Chondrocyte (in vitro differentiated cells): ENCODE measurements around the gene DMWD. TPM values are rescaled to one million over a fixed set of nuclear protein-coding genes. Genes with fewer than 3 reads are reported as not detected.
A peak's percentile ranks its signal among the peaks of the same experiment; 100 is the strongest.

Experiments
- DNase-seq: peaks from one replicate; pipeline ENCODE4 v3.0.0; 2021; ENCODE audit warnings: mixed read lengths, low spot score
- H3K27ac Mint-ChIP-seq: one replicate; pipeline ENCODE4 v1.8.0; 2021; ENCODE audit warnings: mild to moderate bottlenecking, moderate library complexity, mixed read lengths; ENCODE audit not compliant: unreplicated experiment
- H3K27me3 Mint-ChIP-seq: 2 replicates; pipeline ENCODE4 v1.8.0; 2021; ENCODE audit warnings: low read depth, mixed read lengths
- H3K36me3 Mint-ChIP-seq: 2 replicates; pipeline ENCODE4 v1.8.0; 2021; ENCODE audit warnings: low read depth, mixed read lengths
- H3K4me1 Mint-ChIP-seq: 2 replicates; pipeline ENCODE4 v1.8.0; 2021; ENCODE audit warnings: low read depth, mild to moderate bottlenecking, mixed read lengths
- H3K4me3 Mint-ChIP-seq: one replicate; pipeline ENCODE4 v1.8.0; 2021; ENCODE audit warnings: mild to moderate bottlenecking, moderate library complexity, mixed read lengths; ENCODE audit not compliant: unreplicated experiment
- H3K9me3 Mint-ChIP-seq: 2 replicates; pipeline ENCODE4 v1.8.0; 2021; ENCODE audit warnings: low read depth, mixed read lengths
- CTCF ChIP-seq: fragments of 200-600 bp; sonication (generic); IDR thresholded peaks from 2 replicates; pipeline ENCODE4 v1.5.0; 2021; ENCODE audit warnings: antibody characterized with exemption, mild to moderate bottlenecking, moderate library complexity
- total RNA-seq: library from RNA; stranded (reverse); gene quantifications from 3 replicates; pipeline ENCODE4 v1.2.1, GENCODE V29; 2021

DMWD gene
- total RNA-seq, 1 donor from 2014 or later = 77.6 TPM

GRCh38 chr19:45780448-45781213, 12.0 kb downstream of the DMWD start:
- H3K27ac Mint-ChIP-seq = peak overlapping the region; percentile 79
- peak overlapping the region; percentile 88 for H3K4me3 Mint-ChIP-seq
- H3K36me3 Mint-ChIP-seq = peaks cover 23% of the 10 kb centered on the region
- no peak for TF ChIP-seq CTCF
- peaks cover 47% of the 10 kb centered on the region for H3K4me1 Mint-ChIP-seq
- H3K27me3 Mint-ChIP-seq = no peaks in the 10 kb centered on the region
- no peak for DNase-seq
- H3K9me3 Mint-ChIP-seq = no peaks in the 10 kb centered on the region

GRCh38 chr19:45780146-45780447, 12.5 kb downstream of the DMWD start:
- no peaks in the 10 kb centered on the region for H3K27me3 Mint-ChIP-seq
- H3K9me3 Mint-ChIP-seq = no peaks in the 10 kb centered on the region
- no peak overlapping the region for H3K27ac Mint-ChIP-seq
- peaks cover 23% of the 10 kb centered on the region for H3K36me3 Mint-ChIP-seq
- no peak for DNase-seq
- peaks cover 47% of the 10 kb centered on the region for H3K4me1 Mint-ChIP-seq
- H3K4me3 Mint-ChIP-seq = peak overlapping the region; percentile 88
- TF ChIP-seq CTCF = no peak

GRCh38 chr19:45779231-45780145, 13.2 kb downstream of the DMWD start:
- TF ChIP-seq CTCF = peak; percentile 53
- no peak for DNase-seq
- H3K4me3 Mint-ChIP-seq = peak overlapping the region; percentile 88
- no peaks in the 10 kb centered on the region for H3K27me3 Mint-ChIP-seq
- H3K4me1 Mint-ChIP-seq = peaks cover 43% of the 10 kb centered on the region
- H3K36me3 Mint-ChIP-seq = peaks cover 25% of the 10 kb centered on the region
- peak overlapping the region; percentile 65 for H3K27ac Mint-ChIP-seq
- no peaks in the 10 kb centered on the region for H3K9me3 Mint-ChIP-seq

- Mint-ChIP-seq H3K27me3 (no peaks in the 10 kb centered on the region), H3K9me3 (no peaks in the 10 kb centered on the region), H3K4me1 (peaks cover 30% of the 10 kb centered on the region), H3K27ac (no peak overlapping the region), H3K36me3 (peaks cover 22% of the 10 kb centered on the region), H3K4me3 (no peak overlapping the region)
- TF ChIP-seq CTCF = no peak
- no peak for DNase-seq
Measured at GRCh38 chr19:45778010-45778661, 14.5 kb downstream of the DMWD start.

- H3K27ac Mint-ChIP-seq = no peak overlapping the region
- H3K27me3 Mint-ChIP-seq = no peaks in the 10 kb centered on the region
- H3K9me3 Mint-ChIP-seq = no peaks in the 10 kb centered on the region
- H3K36me3 Mint-ChIP-seq = peaks cover 22% of the 10 kb centered on the region
- peaks cover 24% of the 10 kb centered on the region for H3K4me1 Mint-ChIP-seq
- TF ChIP-seq CTCF = no peak
- no peak for DNase-seq
- no peak overlapping the region for H3K4me3 Mint-ChIP-seq
Measured at GRCh38 chr19:45777395-45777961, 15.2 kb downstream of the DMWD start.
